GM18499 (cell line): ENCODE results near the gene DNAJB12.
"Not testable (repeated sequence)": the region's sequence is repeated elsewhere in the genome, so short reads cannot be mapped to it uniquely, and the experiment has no call there.

Experiments used
- ATAC-seq: cut with Tn5 transposase; IDR thresholded peaks from one replicate; pipeline ENCODE4 v1.9.1; 2021; ENCODE audit warnings: moderate number of reproducible peaks; ENCODE audit not compliant: insufficient read depth, unreplicated experiment

Gene DNAJB12

GRCh38 chr10:72332423-72333111 lies 22.2 kb downstream of the DNAJB12 start:
- ATAC-seq, result no peak

GRCh38 chr10:72331575-72332422 lies 22.9 kb downstream of the DNAJB12 start:
- ATAC-seq, result no peak

- no peak for ATAC-seq
Measured at GRCh38 chr10:72330069-72330426, 24.7 kb downstream of the DNAJB12 start.

GRCh38 chr10:72329290-72330068 lies 25.2 kb downstream of the DNAJB12 start:
- no peak for ATAC-seq

GRCh38 chr10:72328829-72329204 lies 25.9 kb downstream of the DNAJB12 start:
- ATAC-seq, result no peak

GRCh38 chr10:72328045-72328828 lies 26.5 kb downstream of the DNAJB12 start:
- ATAC-seq, result no peak

- not testable (repeated sequence) for ATAC-seq
Measured at GRCh38 chr10:72326665-72327603, 27.8 kb downstream of the DNAJB12 start.

- ATAC-seq, result not testable (repeated sequence)
Measured at GRCh38 chr10:72325243-72326175, 29.2 kb downstream of the DNAJB12 start.

- no peak for ATAC-seq
Measured at GRCh38 chr10:72323771-72324191, 30.9 kb downstream of the DNAJB12 start.

GRCh38 chr10:72323108-72323749 lies 31.5 kb downstream of the DNAJB12 start:
- no peak for ATAC-seq

- no peak for ATAC-seq
Measured at GRCh38 chr10:72322280-72323058, 32.2 kb downstream of the DNAJB12 start.

GRCh38 chr10:72322030-72322279 lies 32.8 kb downstream of the DNAJB12 start:
- no peak for ATAC-seq

- no peak for ATAC-seq
Measured at GRCh38 chr10:72321248-72322029, 33.3 kb downstream of the DNAJB12 start.

- peak; percentile 59 for ATAC-seq
Measured at GRCh38 chr10:72320676-72321247, 34.0 kb downstream of the DNAJB12 start.

- ATAC-seq, result no peak
Measured at GRCh38 chr10:72319416-72320254, 35.1 kb downstream of the DNAJB12 start.
